ENCODE results near the gene MTMR11.

- no peak for TF ChIP-seq TEAD4 (IDR thresholded peaks at IDR 0.05; ENCODE audit: low read length)
- TF ChIP-seq TEAD4 (CRISPR knock-in tag; IDR thresholded peaks at IDR 0.05; ENCODE audit: borderline replicate concordance): no peak
- no peak for TF ChIP-seq EZH2 (IDR thresholded peaks at IDR 0.05; ENCODE audit: borderline replicate concordance, low read depth, low read length)
- TF ChIP-seq CBX3 (IDR thresholded peaks at IDR 0.05; ENCODE audit: borderline replicate concordance in 1 of 2, low read length in 2 of 2): no peak
These were observed 9.6 kb downstream of the MTMR11 start for GRCh38 chr1:149927056-149927562.

All from K562 (cell line).